Stimulated activated CD4-positive, alpha-beta T cell treated with anti-CD3 and anti-CD28 coated beads, Interleukin-2, amount 100 ng/mL, for 48 hours (primary cell): Measurements from ENCODE around the gene IBA57.
"Not testable (repeated sequence)": the region's sequence is repeated elsewhere in the genome, so short reads cannot be mapped to it uniquely, and the experiment has no call there.

Source experiments
- DNase-seq, 2 donors: peaks; one replicate each; pipeline ENCODE4 v3.0.0-alpha.2; 2020

The IBA57 gene

GRCh38 chr1:228213917-228214808 is 48.6 kb downstream of the IBA57 start:
- DNase-seq, result no peak

GRCh38 chr1:228214921-228215662 is 49.5 kb downstream of the IBA57 start:
- no peak for DNase-seq

- DNase-seq, result no peak
Observed at GRCh38 chr1:228215663-228216116, 50.1 kb downstream of the IBA57 start.

- DNase-seq, result no peak
Observed at GRCh38 chr1:228216371-228217320, 51.0 kb downstream of the IBA57 start.

GRCh38 chr1:228217551-228218344 is 52.1 kb downstream of the IBA57 start:
- DNase-seq, result no peak

GRCh38 chr1:228218513-228219244 is 53.1 kb downstream of the IBA57 start:
- DNase-seq, result no peak

- no peak for DNase-seq
Observed at GRCh38 chr1:228219245-228219961, 53.8 kb downstream of the IBA57 start.

- DNase-seq, result no peak
Observed at GRCh38 chr1:228219962-228220780, 54.6 kb downstream of the IBA57 start.

- DNase-seq, result not testable (repeated sequence)
Observed at GRCh38 chr1:228221097-228221496, 55.5 kb downstream of the IBA57 start.

- no peak for DNase-seq
Observed at GRCh38 chr1:228222548-228222947, 56.9 kb downstream of the IBA57 start.

- no peak for DNase-seq
Observed at GRCh38 chr1:228224198-228225164, 58.9 kb downstream of the IBA57 start.

GRCh38 chr1:228225165-228225710 is 59.6 kb downstream of the IBA57 start:
- no peak for DNase-seq

GRCh38 chr1:228225740-228226139 is 60.1 kb downstream of the IBA57 start:
- DNase-seq, result no peak

GRCh38 chr1:228226141-228226874 is 60.7 kb downstream of the IBA57 start:
- DNase-seq, result no peak

- no peak for DNase-seq
Observed at GRCh38 chr1:228226956-228227791, 61.6 kb downstream of the IBA57 start.

- DNase-seq, result not testable (repeated sequence)
Observed at GRCh38 chr1:228228147-228228546, 62.5 kb downstream of the IBA57 start.
